Activated naive CD4-positive, alpha-beta T cell treated with anti-CD3 and anti-CD28 coated beads for 36 hours (primary cell): ENCODE data around the gene TMEM185A. TPM values are rescaled to one million over a fixed set of nuclear protein-coding genes. Genes with fewer than 3 reads are reported as not detected.
"Not testable (repeated sequence)": the region's sequence is repeated elsewhere in the genome, so short reads cannot be mapped to it uniquely, and the experiment has no call there.

Experiments
- CTCF ChIA-PET: fragments of 350-600 bp; sonication (Branson Sonifier 250); formaldehyde crosslinking; loops from one replicate; lab custom pipeline; 2021; ENCODE audit warnings: antibody characterized with exemption; lab: Charles Lee
- DNase-seq: peaks from one replicate; pipeline ENCODE4 v3.0.0-alpha.2; 2020
- H3K27ac Mint-ChIP-seq: one replicate; pipeline ENCODE4 v1.8.0; 2021; ENCODE audit warnings: mild to moderate bottlenecking, mixed read lengths
- H3K27me3 Mint-ChIP-seq: one replicate; pipeline ENCODE4 v1.8.0; 2021; ENCODE audit warnings: low read depth, mixed read lengths
- H3K36me3 Mint-ChIP-seq: one replicate; pipeline ENCODE4 v1.8.0; 2021; ENCODE audit warnings: low read depth, mixed read lengths
- H3K4me1 Mint-ChIP-seq: one replicate; pipeline ENCODE4 v1.8.0; 2021; ENCODE audit warnings: low read depth, mixed read lengths
- H3K4me3 Mint-ChIP-seq: one replicate; pipeline ENCODE4 v1.8.0; 2021; ENCODE audit warnings: mild to moderate bottlenecking, moderate library complexity, mixed read lengths
- H3K9me3 Mint-ChIP-seq: one replicate; pipeline ENCODE4 v1.8.0; 2021; ENCODE audit warnings: mixed read lengths
- intact Hi-C: fragments of 100-400 bp; cut with micrococcal nuclease; formaldehyde crosslinking; loops from one replicate; pipeline ENCODE4 v1.15.1; 2023
- total RNA-seq, 2 experiments: library from RNA; stranded (reverse); gene quantifications; one replicate each; pipeline ENCODE4 v1.2.3, GENCODE V29; 2021

TMEM185A gene
- total RNA-seq = 1 to 10 TPM; 7.2 to 7.5 TPM

GRCh38 chrX:149631234-149632165 lies at the start of gene TMEM185A:
TMEM185A (minus strand) TSS chrX:149631792; CDS start chrX:149631580, 212 bp downstream.
- DNase-seq = peak; percentile 75
- intact Hi-C loops = loop anchor here (1.0 to 10.0 kb wide), 6 partner anchors 83 to 733 kb away; partner anchors contain the start of genes EOLA1, IDS, MAGEA11 and MAMLD1
- Mint-ChIP-seq H3K9me3 (no peaks in the 10 kb centered on the region), H3K27me3 (no peaks in the 10 kb centered on the region), H3K4me1 (peaks cover 34% of the 10 kb centered on the region), H3K36me3 (no peaks in the 10 kb centered on the region), H3K4me3 (peak within 1 kb of the TSS; percentile 87), H3K27ac (peak within 1 kb of the TSS; percentile 63)
- CTCF ChIA-PET = no interaction called here

GRCh38 chrX:149681182-149681581 lies 49.6 kb upstream of the TMEM185A start:
- Mint-ChIP-seq H3K27me3 (no peaks in the 10 kb centered on the region), H3K27ac (no peak overlapping the region), H3K4me1 (no peaks in the 10 kb centered on the region), H3K4me3 (no peak overlapping the region), H3K36me3 (no peaks in the 10 kb centered on the region), H3K9me3 (no peaks in the 10 kb centered on the region)
- no peak for DNase-seq
- intact Hi-C loops = no loop called here
- CTCF ChIA-PET = no interaction called here

GRCh38 chrX:149679164-149679678 lies 47.6 kb upstream of the TMEM185A start:
- DNase-seq, intact Hi-C loops, H3K4me1 Mint-ChIP-seq, H3K4me3 Mint-ChIP-seq, H3K36me3 Mint-ChIP-seq, H3K27me3 Mint-ChIP-seq, CTCF ChIA-PET, H3K27ac Mint-ChIP-seq, H3K9me3 Mint-ChIP-seq: not testable (repeated sequence)

GRCh38 chrX:149675554-149675953 lies 44.0 kb upstream of the TMEM185A start:
- H3K9me3 Mint-ChIP-seq, CTCF ChIA-PET, H3K27ac Mint-ChIP-seq, H3K4me1 Mint-ChIP-seq, intact Hi-C loops, H3K36me3 Mint-ChIP-seq, H3K27me3 Mint-ChIP-seq, H3K4me3 Mint-ChIP-seq, DNase-seq: not testable (repeated sequence)

GRCh38 chrX:149675088-149675487 lies 43.5 kb upstream of the TMEM185A start:
- H3K27ac Mint-ChIP-seq, H3K36me3 Mint-ChIP-seq, H3K4me3 Mint-ChIP-seq, H3K4me1 Mint-ChIP-seq, DNase-seq, H3K27me3 Mint-ChIP-seq, H3K9me3 Mint-ChIP-seq, intact Hi-C loops, CTCF ChIA-PET: not testable (repeated sequence)

- H3K4me3 Mint-ChIP-seq, H3K36me3 Mint-ChIP-seq, intact Hi-C loops, H3K27me3 Mint-ChIP-seq, DNase-seq, H3K27ac Mint-ChIP-seq, H3K9me3 Mint-ChIP-seq, H3K4me1 Mint-ChIP-seq, CTCF ChIA-PET: not testable (repeated sequence)
Measured at GRCh38 chrX:149660613-149661012, 29.0 kb upstream of the TMEM185A start.

GRCh38 chrX:149656260-149656884 lies 24.8 kb upstream of the TMEM185A start:
- intact Hi-C loops, CTCF ChIA-PET, H3K27ac Mint-ChIP-seq, H3K4me1 Mint-ChIP-seq, H3K27me3 Mint-ChIP-seq, H3K36me3 Mint-ChIP-seq, DNase-seq, H3K9me3 Mint-ChIP-seq, H3K4me3 Mint-ChIP-seq: not testable (repeated sequence)

- CTCF ChIA-PET = no interaction called here
- H3K27ac Mint-ChIP-seq = no peak overlapping the region
- no peaks in the 10 kb centered on the region for H3K27me3 Mint-ChIP-seq
- H3K9me3 Mint-ChIP-seq = no peaks in the 10 kb centered on the region
- intact Hi-C loops = no loop called here
- DNase-seq = no peak
- H3K4me1 Mint-ChIP-seq = no peaks in the 10 kb centered on the region
- H3K4me3 Mint-ChIP-seq = no peak overlapping the region
- H3K36me3 Mint-ChIP-seq = no peaks in the 10 kb centered on the region
Measured at GRCh38 chrX:149652232-149652981, 20.8 kb upstream of the TMEM185A start.

- CTCF ChIA-PET = no interaction called here
- Mint-ChIP-seq H3K9me3 (no peaks in the 10 kb centered on the region), H3K27ac (no peak overlapping the region), H3K4me3 (no peak overlapping the region), H3K4me1 (no peaks in the 10 kb centered on the region), H3K27me3 (no peaks in the 10 kb centered on the region), H3K36me3 (no peaks in the 10 kb centered on the region)
- intact Hi-C loops = no loop called here
- DNase-seq = no peak
Measured at GRCh38 chrX:149650162-149650561, 18.6 kb upstream of the TMEM185A start.

GRCh38 chrX:149648932-149649331 lies 17.3 kb upstream of the TMEM185A start:
- H3K27ac Mint-ChIP-seq = no peak overlapping the region
- H3K27me3 Mint-ChIP-seq = no peaks in the 10 kb centered on the region
- H3K4me1 Mint-ChIP-seq = no peaks in the 10 kb centered on the region
- H3K4me3 Mint-ChIP-seq = no peak overlapping the region
- CTCF ChIA-PET = no interaction called here
- DNase-seq = peak; percentile 6
- no peaks in the 10 kb centered on the region for H3K36me3 Mint-ChIP-seq
- no peaks in the 10 kb centered on the region for H3K9me3 Mint-ChIP-seq
- intact Hi-C loops = no loop called here

GRCh38 chrX:149647505-149647904 lies 15.9 kb upstream of the TMEM185A start:
- H3K9me3 Mint-ChIP-seq = no peaks in the 10 kb centered on the region

GRCh38 chrX:149643496-149643895 lies 11.9 kb upstream of the TMEM185A start:
- Mint-ChIP-seq H3K27ac (no peak overlapping the region), H3K36me3 (no peaks in the 10 kb centered on the region), H3K4me1 (peaks cover 4% of the 10 kb centered on the region), H3K9me3 (no peaks in the 10 kb centered on the region), H3K4me3 (no peak overlapping the region), H3K27me3 (no peaks in the 10 kb centered on the region)
- CTCF ChIA-PET = no interaction called here
- no peak for DNase-seq
- intact Hi-C loops = no loop called here

More at GRCh38 chrX:149647505-149647904, 15.9 kb upstream of the TMEM185A start:
- Mint-ChIP-seq H3K27ac (no peak overlapping the region), H3K36me3 (no peaks in the 10 kb centered on the region), H3K4me1 (no peaks in the 10 kb centered on the region), H3K4me3 (no peak overlapping the region), H3K27me3 (no peaks in the 10 kb centered on the region)
- no peak for DNase-seq
- CTCF ChIA-PET = no interaction called here
- intact Hi-C loops = no loop called here
